K562 (cell line): ENCODE measurements around the gene VEGFA. TPM values are rescaled to one million over a fixed set of nuclear protein-coding genes. Genes with fewer than 3 reads are reported as not detected.

ENCODE experiments used
- CGGBP1 ChIP-seq: fragments of 250-450 bp; sonication (Bioruptor Pico); IDR thresholded peaks from 2 replicates; pipeline ENCODE4 v1.9.0; 2021; ENCODE audit warnings: mild to moderate bottlenecking
- CHD4 ChIP-seq: fragments of 200-600 bp; sonication (generic); IDR thresholded peaks from 3 replicates; pipeline ENCODE4 v1.6.1; 2012; ENCODE audit warnings: low read depth, mild to moderate bottlenecking, mixed read lengths, low read length, inconsistent platforms; ENCODE audit not compliant: insufficient read depth, insufficient replicate concordance, poor library complexity, severe bottlenecking
- FOXO4 ChIP-seq: fragments of 450-650 bp; formaldehyde crosslinking; IDR thresholded peaks from 2 replicates; pipeline ENCODE4 v1.4.0; 2020; ENCODE audit warnings: mild to moderate bottlenecking, moderate library complexity
- JUNB ChIP-seq: fragments of 450-650 bp; formaldehyde crosslinking; conservative IDR thresholded peaks from 2 replicates; pipeline ENCODE4 v1.4.0; 2020; ENCODE audit warnings: mild to moderate bottlenecking
- ZBTB11 ChIP-seq, 3 experiments: fragments of 200-800 bp in 1 of 3; fragments of 250-450 bp in 1 of 3; fragments of 450-650 bp in 1 of 3; sonication (Bioruptor Pico) in 1 of 3; sonication (Bioruptor generic) in 1 of 3; formaldehyde crosslinking in 1 of 3; IDR thresholded peaks; 2 replicates each; pipeline versions ENCODE4 v1.6.1 to v1.8.0; 2016 to 2022; ENCODE audit warnings: mild to moderate bottlenecking in 2 of 3, missing genetic modification characterization in 2 of 3, missing compliant biosample characterization in 1 of 3, moderate library complexity in 1 of 3
- polyA plus RNA-seq, 8 experiments: library from polyadenylated mRNA; depleted of rRNA in 4 of 8; stranded (reverse) in 5 of 8; unstranded in 3 of 8; fragments of >200 nt; fragmentation: Nextera tagmentation in 2 of 8; fragmentation: Illumina TruSeq in 1 of 8; extraction: Ambion mirVana in 2 of 8; extraction: Trizol in 1 of 8; gene quantifications; 2 replicates each; pipeline versions ENCODE4 v1.2.1 to v1.2.3, GENCODE V29; 2011 to 2014; ENCODE audit warnings: inconsistent platforms in 1 of 8, missing spikeins in 1 of 8
- total RNA-seq, 7 experiments: library from RNA; depleted of rRNA in 6 of 7; stranded (reverse); fragments of >200 nt in 6 of 7; fragmentation: Illumina TruSeq in 2 of 7; extraction: Trizol in 2 of 7; gene quantifications; 2 replicates each; pipeline versions ENCODE4 v1.2.1 to v1.2.3, GENCODE V29; 2011 to 2021; ENCODE audit warnings: low replicate concordance in 1 of 7

Gene VEGFA
- total and polyA plus RNA-seq, 9 of the 15 experiments (the other 6 are each of a cell fraction or from before 2014, with no cell fraction given), result 14.0 to 271 (median 124) TPM

- TF ChIP-seq ZBTB11 (CRISPR knock-in tag; IDR thresholded peaks at IDR 0.05) (no peak), CGGBP1 (CRISPR knock-in tag) (no peak), FOXO4 (CRISPR knock-in tag) (peak; percentile 76; the same call in 1 of the 2 replicates), JUNB (CRISPR knock-in tag) (no peak), CHD4 (no peak)
Observed at GRCh38 chr6:43786664-43787329, 16.8 kb downstream of the VEGFA start (continued).
